Spleen (tissue), 11 donors: ENCODE results near the gene NDUFC1. TPM values are rescaled to one million over a fixed set of nuclear protein-coding genes. Genes with fewer than 3 reads are reported as not detected.

Experiments
- DNase-seq: peaks from one replicate; pipeline ENCODE4 v3.0.0-alpha.2; 2020
- H3K27ac ChIP-seq, 8 donors: fragments of 200-600 bp; sonication (generic) in 7 of 8; 1 replicate in 4 of 8; 2 replicates in 4 of 8; pipeline versions ENCODE4 v1.5.0 to v1.8.0; 2016 to 2021; ENCODE audit warnings: inconsistent platforms in 4 of 8, mild to moderate bottlenecking in 4 of 8, moderate library complexity in 1 of 8
- H3K27me3 ChIP-seq, 7 donors: fragments of 200-600 bp; sonication (generic) in 6 of 7; replicated peaks in 1 of 7; 1 replicate in 4 of 7; 2 replicates in 3 of 7; pipeline versions ENCODE4 v1.5.0 to v1.8.0; 2016 to 2021; ENCODE audit warnings: inconsistent platforms in 3 of 7, mild to moderate bottlenecking in 1 of 7
- H3K36me3 ChIP-seq, 6 donors: fragments of 200-600 bp; sonication (generic) in 5 of 6; 1 replicate in 4 of 6; 2 replicates in 2 of 6; pipeline versions ENCODE4 v1.5.0 to v1.8.0; 2016 to 2021; ENCODE audit warnings: inconsistent platforms in 2 of 6
- H3K4me1 ChIP-seq, 6 donors: fragments of 200-600 bp; sonication (generic) in 5 of 6; 1 replicate in 3 of 6; 2 replicates in 3 of 6; pipeline versions ENCODE4 v1.5.0 to v1.8.0; 2016 to 2021; ENCODE audit warnings: inconsistent platforms in 3 of 6
- H3K4me3 ChIP-seq, 8 donors: fragments of 200-600 bp; sonication (generic) in 7 of 8; 1 replicate in 4 of 8; 2 replicates in 4 of 8; pipeline versions ENCODE4 v1.5.0 to v1.8.0; 2016 to 2021; ENCODE audit warnings: inconsistent platforms in 4 of 8, mild to moderate bottlenecking in 4 of 8, moderate library complexity in 2 of 8
- H3K9me3 ChIP-seq, 8 donors: fragments of 200-600 bp; sonication (generic) in 7 of 8; 1 replicate in 4 of 8; 2 replicates in 4 of 8; pipeline versions ENCODE4 v1.5.0 to v1.8.0; 2016 to 2021; ENCODE audit warnings: inconsistent platforms in 4 of 8
- CTCF ChIP-seq, 11 experiments: fragments of 200-600 bp in 7 of 11; fragments of 450-650 bp in 4 of 11; sonication (generic) in 4 of 11; IDR thresholded peaks in 8 of 11; conservative IDR thresholded peaks in 3 of 11; 1 replicate in 7 of 11; 2 replicates in 4 of 11; pipeline versions ENCODE4 v1.4.0 to v1.8.0; 2016 to 2021; ENCODE audit warnings: antibody characterized with exemption in 11 of 11, inconsistent platforms in 4 of 11, mild to moderate bottlenecking in 1 of 11
- POLR2A ChIP-seq, 3 donors: fragments of 450-650 bp; IDR thresholded peaks; one replicate each; pipeline ENCODE4 v1.5.1; 2017; ENCODE audit warnings: antibody characterized with exemption in 3 of 3, mild to moderate bottlenecking in 1 of 3
- POLR2AphosphoS5 ChIP-seq, 3 donors: sonication (generic); formaldehyde crosslinking; IDR thresholded peaks; one replicate each; pipeline ENCODE4 v1.5.1; 2017; ENCODE audit warnings: antibody characterized with exemption in 3 of 3
- WGBS, 5 donors: extraction: QIAGEN DNeasy Blood & Tissue Kit in 3 of 5; methylation state at CpG; one replicate each; pipeline versions ENCODE4 v1.1.5 to v1.1.7; 2013 to 2018; 5-methylcytosine and 5-hydroxymethylcytosine counted together
- intact Hi-C: fragments of 100-400 bp; cut with DNase I; formaldehyde crosslinking; loops from one replicate; pipeline ENCODE4 v1.15.0; 2023; ENCODE audit warnings: low total_unique reads
- polyA plus RNA-seq, 3 donors: library from polyadenylated mRNA; stranded (reverse); fragments of 200-250 nt; gene quantifications; one replicate each; pipeline ENCODE4 v1.2.1, GENCODE V29; 2013
- total RNA-seq, 7 donors: library from RNA; depleted of rRNA in 3 of 7; stranded (reverse); fragments of >200 nt in 3 of 7; fragmentation: NEBNext Ultra II Directional in 4 of 7; extraction: Animal tissue kit (Norgen Biotek cat#: 25700) in 4 of 7; gene quantifications; one replicate each; pipeline versions ENCODE4 v1.1.0 to v1.2.1, GENCODE V29; 2016 to 2021
- donor health status: healthy with polysubstance abuse.
- donor health status: DM: no; HTN: no; CAD: no; lungs with moderate emphysema.
- donor health status: DM: no; HTN: no; CAD: no.
- donor health status: Bipolar disorder and iron deficiency.
- donor health status: healthy.
- donor health status: DM: no; HTN: no; CAD: no.
- donor health status: DM: yes; HTN: yes; CAD: no.

NDUFC1 gene
- total and polyA plus RNA-seq, 10 donors, result 27.8 to 92.8 (median 46.3) TPM

DNA sequence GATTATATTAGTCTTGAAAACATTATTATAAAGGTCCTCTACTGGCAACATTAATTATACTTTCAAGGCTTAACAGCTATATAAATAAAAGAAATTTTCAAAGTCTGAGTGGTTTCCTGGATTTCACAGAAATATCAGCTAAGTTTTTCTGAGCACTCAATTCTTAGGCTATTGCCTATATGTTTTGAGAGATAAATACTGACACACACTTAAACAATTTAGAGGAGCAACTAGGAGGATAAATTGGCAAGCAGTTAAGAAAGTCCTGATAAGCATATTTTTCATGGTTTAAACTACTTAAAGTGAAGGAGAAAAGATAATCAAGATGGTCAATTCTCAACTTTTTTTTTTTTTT, 19.6 kb downstream of the NDUFC1 start:
- intact Hi-C loops, result no loop called here
- no peak overlapping the region for H3K4me3 ChIP-seq
- DNase-seq, result no peak
- peaks cover 0 to 34% (median 29%) of the 10 kb centered on the region in 7 donors for H3K27me3 ChIP-seq
- peaks cover 0 to 15% (median 11%) of the 10 kb centered on the region in 8 donors for H3K9me3 ChIP-seq
- peaks cover 14 to 24% (median 19%) of the 10 kb centered on the region in 6 donors for H3K4me1 ChIP-seq
- H3K27ac ChIP-seq, result no peak overlapping the region
- no peak for TF ChIP-seq CTCF (IDR thresholded peaks at IDR 0.05 in 8 of 11, conservative IDR thresholded peaks at IDR 0.05 in 3 of 11)
- H3K36me3 ChIP-seq, result peaks cover 0 to 13% (median 0%) of the 10 kb centered on the region in 6 donors

DNA sequence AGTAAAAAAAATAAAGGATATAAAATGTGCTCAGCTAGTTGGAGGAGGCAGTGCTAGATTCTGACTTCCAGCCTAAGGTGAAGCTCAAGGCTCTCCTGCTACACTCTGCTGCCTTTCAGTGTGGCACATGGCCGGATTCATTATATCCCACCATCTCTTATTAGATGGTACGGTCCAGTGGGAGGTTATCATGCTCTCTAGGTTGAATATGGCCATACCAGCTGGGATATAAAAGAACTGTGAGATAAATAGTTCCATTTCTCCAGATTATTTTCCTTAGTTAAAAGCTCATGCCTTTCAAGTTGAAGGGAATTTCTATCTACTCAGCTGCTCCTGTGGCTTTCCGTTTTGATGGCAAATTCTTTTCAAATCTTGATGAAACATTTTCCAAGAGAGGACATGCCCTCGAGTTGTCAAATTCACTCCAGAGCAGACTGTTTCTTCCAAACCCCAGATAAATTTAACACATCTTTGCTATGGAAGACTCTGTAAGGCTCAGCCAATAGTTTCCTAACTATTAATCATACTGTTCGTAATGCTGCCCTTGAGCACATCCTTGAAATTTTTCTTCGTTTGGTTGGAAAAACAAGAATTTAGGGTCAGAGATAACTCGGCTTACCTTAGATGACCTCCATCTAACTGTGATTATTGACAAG, 20.1 kb downstream of the NDUFC1 start:
- 69 to 83% (median 81%) methylated on average over 7 of the region's 7 CpGs for WGBS, 5 donors
- Histone ChIP-seq H3K9me3 (peaks cover 0 to 15% (median 11%) of the 10 kb centered on the region in 8 donors), H3K36me3 (peaks cover 0 to 8% (median 0%) of the 10 kb centered on the region in 6 donors), H3K27me3 (peaks cover 0 to 39% (median 32%) of the 10 kb centered on the region in 7 donors), H3K27ac (no peak overlapping the region), H3K4me1 (peaks cover 14 to 24% (median 19%) of the 10 kb centered on the region in 6 donors), H3K4me3 (no peak overlapping the region)
- no peak for DNase-seq
- intact Hi-C loops, result no loop called here
- TF ChIP-seq POLR2AphosphoS5 (IDR thresholded peaks at IDR 0.05), result no peak
- TF ChIP-seq POLR2A (IDR thresholded peaks at IDR 0.05), result no peak
- no peak for TF ChIP-seq CTCF (IDR thresholded peaks at IDR 0.05 in 8 of 11, conservative IDR thresholded peaks at IDR 0.05 in 3 of 11)

GRCh38 chr4:139279760-139280620, 22.3 kb downstream of the NDUFC1 start, which contains the start of gene MGARP:
TSS of gene MGARP (minus strand) at chr4:139280225. CDS start at chr4:139280158, 67 bp downstream.
- DNase-seq, result peak; percentile 85
- intact Hi-C loops, result no loop called here
- Histone ChIP-seq H3K27me3 (peaks cover 0 to 60% (median 33%) of the 10 kb centered on the region in 7 donors), H3K36me3 (no peaks in the 10 kb centered on the region), H3K9me3 (peaks cover 0 to 10% (median 9%) of the 10 kb centered on the region in 8 donors), H3K4me1 (peaks cover 14 to 24% (median 19%) of the 10 kb centered on the region in 6 donors), H3K4me3 (peak within 1 kb of the TSS; percentile 6 to 73 (median 42)), H3K27ac (no peak within 1 kb of the TSS)
- 6 to 11% (median 8%) methylated on average over 22 to 51 of the region's 51 CpGs for WGBS, 5 donors
- TF ChIP-seq POLR2AphosphoS5 (IDR thresholded peaks at IDR 0.05) (peak in 1 of 3 donors; percentile 15), CTCF (IDR thresholded peaks at IDR 0.05 in 8 of 11, conservative IDR thresholded peaks at IDR 0.05 in 3 of 11) (no peak), POLR2A (IDR thresholded peaks at IDR 0.05) (no peak)
